ENCODE data around the gene EOLA2.
"Not testable (repeated sequence)": the region's sequence is repeated elsewhere in the genome, so short reads cannot be mapped to it uniquely, and the experiment has no call there.

EOLA2 gene

DNA sequence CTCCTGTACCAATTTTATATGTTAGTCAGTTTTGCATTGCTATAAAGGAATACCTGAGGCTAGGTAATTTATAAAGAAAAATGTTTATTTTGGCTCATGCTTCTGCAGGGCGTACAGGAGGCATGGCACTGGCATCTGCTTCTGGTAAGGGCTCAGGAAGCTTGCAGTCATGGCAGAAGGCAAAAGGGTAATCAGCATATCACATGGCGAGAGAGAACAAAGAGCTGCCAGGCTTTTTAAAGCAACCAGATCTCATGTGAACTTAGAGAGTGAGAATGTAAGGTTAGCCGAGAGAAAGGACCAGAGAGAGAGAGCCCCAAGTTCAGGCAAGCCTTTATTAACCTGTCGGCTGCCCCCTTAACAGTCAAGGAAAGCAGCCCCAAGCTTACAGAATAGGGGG lies 14.5 kb downstream of the EOLA2 start:
- H3K27ac ChIP-seq (ENCODE audit: extremely low read depth, low read depth, low read length); CTCF ChIA-PET; H3K4me1 ChIP-seq (ENCODE audit: control insufficient read depth, insufficient read depth, low read length); H3K9me3 ChIP-seq (ENCODE audit: control insufficient read depth, insufficient read depth, low read depth, low read length); H3K4me3 ChIP-seq (ENCODE audit: low read depth, low read length); POLR2A ChIA-PET; H3K36me3 ChIP-seq (ENCODE audit: control insufficient read depth in 2 of 2, insufficient read depth in 1 of 2, low read length in 2 of 2): not testable (repeated sequence)

- H3K36me3 ChIP-seq (ENCODE audit: control insufficient read depth in 2 of 2, insufficient read depth in 1 of 2, low read length in 2 of 2): no peaks in the 10 kb centered on the region
- TF ChIP-seq ZNF510 (tag by site-specific recombination; IDR thresholded peaks at IDR 0.05; ENCODE audit: insufficient replicate concordance): no peak
- no peak for TF ChIP-seq AEBP2 (tag by site-specific recombination; IDR thresholded peaks at IDR 0.05; ENCODE audit: borderline replicate concordance)
- no peak for TF ChIP-seq ZNF394 (tag by site-specific recombination; IDR thresholded peaks at IDR 0.05; ENCODE audit: borderline replicate concordance)
- TF ChIP-seq SETDB1 (IDR thresholded peaks at IDR 0.05; ENCODE audit: insufficient read length, low read length): no peak
- TF ChIP-seq, protein P1, sequence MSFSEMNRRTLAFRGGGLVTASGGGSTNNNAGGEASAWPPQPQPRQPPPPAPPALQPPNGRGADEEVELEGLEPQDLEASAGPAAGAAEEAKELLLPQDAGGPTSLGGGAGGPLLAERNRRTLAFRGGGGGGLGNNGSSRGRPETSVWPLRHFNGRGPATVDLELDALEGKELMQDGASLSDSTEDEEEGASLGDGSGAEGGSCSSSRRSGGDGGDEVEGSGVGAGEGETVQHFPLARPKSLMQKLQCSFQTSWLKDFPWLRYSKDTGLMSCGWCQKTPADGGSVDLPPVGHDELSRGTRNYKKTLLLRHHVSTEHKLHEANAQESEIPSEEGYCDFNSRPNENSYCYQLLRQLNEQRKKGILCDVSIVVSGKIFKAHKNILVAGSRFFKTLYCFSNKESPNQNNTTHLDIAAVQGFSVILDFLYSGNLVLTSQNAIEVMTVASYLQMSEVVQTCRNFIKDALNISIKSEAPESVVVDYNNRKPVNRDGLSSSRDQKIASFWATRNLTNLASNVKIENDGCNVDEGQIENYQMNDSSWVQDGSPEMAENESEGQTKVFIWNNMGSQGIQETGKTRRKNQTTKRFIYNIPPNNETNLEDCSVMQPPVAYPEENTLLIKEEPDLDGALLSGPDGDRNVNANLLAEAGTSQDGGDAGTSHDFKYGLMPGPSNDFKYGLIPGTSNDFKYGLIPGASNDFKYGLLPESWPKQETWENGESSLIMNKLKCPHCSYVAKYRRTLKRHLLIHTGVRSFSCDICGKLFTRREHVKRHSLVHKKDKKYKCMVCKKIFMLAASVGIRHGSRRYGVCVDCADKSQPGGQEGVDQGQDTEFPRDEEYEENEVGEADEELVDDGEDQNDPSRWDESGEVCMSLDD (tag by site-specific recombination; IDR thresholded peaks at IDR 0.05): no peak
- TF ChIP-seq ZNF155 (tag by site-specific recombination; IDR thresholded peaks at IDR 0.05): no peak
- TF ChIP-seq ZNF274 (IDR thresholded peaks at IDR 0.05; ENCODE audit: low read length): no peak
- no peak for TF ChIP-seq ZNF274 (tag by site-specific recombination; IDR thresholded peaks at IDR 0.05; ENCODE audit: borderline replicate concordance)
- no peak for TF ChIP-seq ZNF221 (tag by site-specific recombination; IDR thresholded peaks at IDR 0.05; ENCODE audit: borderline replicate concordance)
- no peak for TF ChIP-seq KLF7 (tag by site-specific recombination; IDR thresholded peaks at IDR 0.05; ENCODE audit: borderline replicate concordance)
- TF ChIP-seq HOXA7 (CRISPR knock-in tag; IDR thresholded peaks at IDR 0.05; ENCODE audit: borderline replicate concordance): no peak
- no peak for TF ChIP-seq ZNF585B (tag by site-specific recombination; IDR thresholded peaks at IDR 0.05)
- TF ChIP-seq ZBTB1 (tag by site-specific recombination; IDR thresholded peaks at IDR 0.05): no peak
- no peak for TF ChIP-seq KLF17 (tag by site-specific recombination; IDR thresholded peaks at IDR 0.05)
- no peak for TF ChIP-seq ZNF776 (tag by site-specific recombination; IDR thresholded peaks at IDR 0.05; ENCODE audit: borderline replicate concordance)
- H3K27ac ChIP-seq (ENCODE audit: extremely low read depth, low read depth, low read length): no peak overlapping the region
- ChIA-PET POLR2A (no interaction called here), CTCF (interaction anchor here (0.6 to 0.7 kb wide), 2 partner anchors 14 to 404 kb away, joined by 3 to 5 read pairs; no protein-coding TSS in a partner anchor)
- no peaks in the 10 kb centered on the region for H3K4me1 ChIP-seq (ENCODE audit: control insufficient read depth, insufficient read depth, low read length)
- no peak overlapping the region for H3K4me3 ChIP-seq (ENCODE audit: low read depth, low read length)
- H3K9me3 ChIP-seq (ENCODE audit: control insufficient read depth, insufficient read depth, low read depth, low read length): no peaks in the 10 kb centered on the region
Measured at GRCh38 chrX:149916745-149917392, 21.4 kb downstream of the EOLA2 start.

DNA sequence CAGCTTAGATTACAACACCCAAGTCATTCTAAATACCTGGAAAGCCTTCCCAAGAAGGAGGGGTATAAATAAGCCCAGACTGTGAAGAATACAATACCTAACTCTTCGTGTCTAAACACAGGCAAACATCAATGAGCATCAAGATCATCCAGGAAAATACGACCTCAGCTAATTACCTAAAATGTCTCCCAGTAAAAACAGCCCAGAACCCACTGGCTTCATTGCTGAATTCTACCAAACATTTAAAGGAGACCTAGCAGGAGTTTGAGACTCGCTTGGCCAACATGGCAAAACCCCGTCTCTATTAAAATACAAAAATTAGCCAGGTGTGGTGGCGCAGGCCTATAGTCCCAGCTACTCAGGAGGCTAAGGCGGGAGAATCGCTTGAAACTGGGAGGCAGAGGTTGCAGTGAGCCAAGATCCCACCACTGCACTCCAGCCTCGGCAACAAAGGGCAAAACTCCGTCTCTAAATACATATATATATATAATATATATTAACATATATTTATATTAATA lies 28.1 kb downstream of the EOLA2 start:
- POLR2A ChIA-PET: no interaction called here
- Histone ChIP-seq H3K27ac (ENCODE audit: extremely low read depth, low read depth, low read length) (no peak overlapping the region), H3K4me1 (ENCODE audit: control insufficient read depth, insufficient read depth, low read length) (no peaks in the 10 kb centered on the region), H3K36me3 (ENCODE audit: control insufficient read depth in 2 of 2, insufficient read depth in 1 of 2, low read length in 2 of 2) (no peaks in the 10 kb centered on the region), H3K9me3 (ENCODE audit: control insufficient read depth, insufficient read depth, low read depth, low read length) (no peaks in the 10 kb centered on the region), H3K4me3 (ENCODE audit: low read depth, low read length) (no peak overlapping the region)
- CTCF ChIA-PET: interaction anchor here (1.2 kb wide), 1 partner anchor 40 kb away, joined by 3 read pairs; no protein-coding TSS in a partner anchor
- no peak for TF ChIP-seq MYNN (tag by site-specific recombination; IDR thresholded peaks at IDR 0.05; ENCODE audit: borderline replicate concordance)
- TF ChIP-seq, protein P2, sequence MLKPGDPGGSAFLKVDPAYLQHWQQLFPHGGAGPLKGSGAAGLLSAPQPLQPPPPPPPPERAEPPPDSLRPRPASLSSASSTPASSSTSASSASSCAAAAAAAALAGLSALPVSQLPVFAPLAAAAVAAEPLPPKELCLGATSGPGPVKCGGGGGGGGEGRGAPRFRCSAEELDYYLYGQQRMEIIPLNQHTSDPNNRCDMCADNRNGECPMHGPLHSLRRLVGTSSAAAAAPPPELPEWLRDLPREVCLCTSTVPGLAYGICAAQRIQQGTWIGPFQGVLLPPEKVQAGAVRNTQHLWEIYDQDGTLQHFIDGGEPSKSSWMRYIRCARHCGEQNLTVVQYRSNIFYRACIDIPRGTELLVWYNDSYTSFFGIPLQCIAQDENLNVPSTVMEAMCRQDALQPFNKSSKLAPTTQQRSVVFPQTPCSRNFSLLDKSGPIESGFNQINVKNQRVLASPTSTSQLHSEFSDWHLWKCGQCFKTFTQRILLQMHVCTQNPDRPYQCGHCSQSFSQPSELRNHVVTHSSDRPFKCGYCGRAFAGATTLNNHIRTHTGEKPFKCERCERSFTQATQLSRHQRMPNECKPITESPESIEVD (tag by site-specific recombination; IDR thresholded peaks at IDR 0.05): no peak
- TF ChIP-seq ZNF350 (tag by site-specific recombination; IDR thresholded peaks at IDR 0.05): no peak
- no peak for TF ChIP-seq ZNF529 (tag by site-specific recombination; IDR thresholded peaks at IDR 0.05; ENCODE audit: insufficient replicate concordance)
- no peak for TF ChIP-seq ZNF112 (tag by site-specific recombination; IDR thresholded peaks at IDR 0.05)
- no peak for TF ChIP-seq ZNF530 (tag by site-specific recombination; IDR thresholded peaks at IDR 0.05; ENCODE audit: low read depth)
- TF ChIP-seq, protein P3, sequence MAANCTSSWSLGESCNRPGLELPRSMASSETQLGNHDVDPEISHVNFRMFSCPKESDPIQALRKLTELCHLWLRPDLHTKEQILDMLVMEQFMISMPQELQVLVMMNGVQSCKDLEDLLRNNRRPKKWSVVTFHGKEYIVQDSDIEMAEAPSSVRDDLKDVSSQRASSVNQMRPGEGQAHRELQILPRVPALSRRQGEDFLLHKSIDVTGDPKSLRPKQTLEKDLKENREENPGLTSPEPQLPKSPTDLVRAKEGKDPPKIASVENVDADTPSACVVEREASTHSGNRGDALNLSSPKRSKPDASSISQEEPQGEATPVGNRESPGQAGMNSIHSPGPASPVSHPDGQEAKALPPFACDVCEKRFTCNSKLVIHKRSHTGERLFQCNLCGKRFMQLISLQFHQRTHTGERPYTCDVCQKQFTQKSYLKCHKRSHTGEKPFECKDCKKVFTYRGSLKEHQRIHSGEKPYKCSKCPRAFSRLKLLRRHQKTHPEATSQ (tag by site-specific recombination; IDR thresholded peaks at IDR 0.05): no peak
- no peak for TF ChIP-seq MZF1 (tag by site-specific recombination; IDR thresholded peaks at IDR 0.05; ENCODE audit: borderline replicate concordance)
